Activated B cell treated with CpG ODN at 0.5 μM for 24 hours (primary cell): Measurements from ENCODE around the gene MYH9. TPM values are rescaled to one million over a fixed set of nuclear protein-coding genes. Genes with fewer than 3 reads are reported as not detected.
"Not testable (repeated sequence)": the region's sequence is repeated elsewhere in the genome, so short reads cannot be mapped to it uniquely, and the experiment has no call there.

Experiments used
- ATAC-seq: fragments of 200-7000 bp; cut with Tn5 transposase; one replicate; pipeline ENCODE4 v1.10.0; 2021; ENCODE audit warnings: low read depth, mild to moderate bottlenecking, moderate library complexity
- CTCF ChIA-PET: fragments of 350-600 bp; sonication (Branson Sonifier 250); formaldehyde crosslinking; loops from one replicate; lab custom pipeline; 2021; ENCODE audit warnings: antibody characterized with exemption; lab: Charles Lee
- POLR2A ChIA-PET: fragments of 350-600 bp; sonication (Branson Sonifier 250); formaldehyde crosslinking; loops from one replicate; lab custom pipeline; 2021; ENCODE audit warnings: antibody characterized with exemption; lab: Charles Lee
- DNase-seq: peaks from one replicate; pipeline ENCODE4 v3.0.0; 2022
- H3K27ac Mint-ChIP-seq: one replicate; pipeline ENCODE4 v1.8.0; 2020; ENCODE audit warnings: mixed read lengths
- H3K27me3 Mint-ChIP-seq: one replicate; pipeline ENCODE4 v1.8.0; 2021; ENCODE audit warnings: mixed read lengths
- H3K36me3 Mint-ChIP-seq: one replicate; pipeline ENCODE4 v1.8.0; 2021; ENCODE audit warnings: low read depth, mixed read lengths
- H3K4me1 Mint-ChIP-seq: one replicate; pipeline ENCODE4 v1.8.0; 2021; ENCODE audit warnings: mixed read lengths
- H3K4me3 Mint-ChIP-seq: one replicate; pipeline ENCODE4 v1.8.0; 2020; ENCODE audit warnings: mild to moderate bottlenecking, mixed read lengths
- H3K9me3 Mint-ChIP-seq: one replicate; pipeline ENCODE4 v1.8.0; 2020; ENCODE audit warnings: mixed read lengths
- intact Hi-C: fragments of 100-400 bp; cut with micrococcal nuclease; formaldehyde crosslinking; loops from one replicate; pipeline ENCODE4 v1.15.1; 2024
- total RNA-seq: library from RNA; stranded (reverse); gene quantifications from 2 replicates; pipeline ENCODE4 v1.2.3, GENCODE V29; 2022
- TF ChIP-seq, protein P1 (sequence below): fragments of 200-600 bp; IDR thresholded peaks from one replicate; pipeline ENCODE4 v1.8.0; 2022; ENCODE audit warnings: antibody characterized with exemption, mild to moderate bottlenecking

MYH9 gene
- total RNA-seq, 1 donor from 2014 or later, result 714 TPM

GRCh38 chr22:36431977-36432376, 44.2 kb upstream of the MYH9 start:
- DNase-seq (no peak), ATAC-seq (no peak)
- peaks cover 23% of the 10 kb centered on the region for H3K4me1 Mint-ChIP-seq
- no peaks in the 10 kb centered on the region for H3K36me3 Mint-ChIP-seq
- H3K27ac Mint-ChIP-seq, result no peak overlapping the region
- intact Hi-C loops, result no loop called here
- no peaks in the 10 kb centered on the region for H3K9me3 Mint-ChIP-seq
- H3K27me3 Mint-ChIP-seq, result no peaks in the 10 kb centered on the region
- TF ChIP-seq, protein P1, sequence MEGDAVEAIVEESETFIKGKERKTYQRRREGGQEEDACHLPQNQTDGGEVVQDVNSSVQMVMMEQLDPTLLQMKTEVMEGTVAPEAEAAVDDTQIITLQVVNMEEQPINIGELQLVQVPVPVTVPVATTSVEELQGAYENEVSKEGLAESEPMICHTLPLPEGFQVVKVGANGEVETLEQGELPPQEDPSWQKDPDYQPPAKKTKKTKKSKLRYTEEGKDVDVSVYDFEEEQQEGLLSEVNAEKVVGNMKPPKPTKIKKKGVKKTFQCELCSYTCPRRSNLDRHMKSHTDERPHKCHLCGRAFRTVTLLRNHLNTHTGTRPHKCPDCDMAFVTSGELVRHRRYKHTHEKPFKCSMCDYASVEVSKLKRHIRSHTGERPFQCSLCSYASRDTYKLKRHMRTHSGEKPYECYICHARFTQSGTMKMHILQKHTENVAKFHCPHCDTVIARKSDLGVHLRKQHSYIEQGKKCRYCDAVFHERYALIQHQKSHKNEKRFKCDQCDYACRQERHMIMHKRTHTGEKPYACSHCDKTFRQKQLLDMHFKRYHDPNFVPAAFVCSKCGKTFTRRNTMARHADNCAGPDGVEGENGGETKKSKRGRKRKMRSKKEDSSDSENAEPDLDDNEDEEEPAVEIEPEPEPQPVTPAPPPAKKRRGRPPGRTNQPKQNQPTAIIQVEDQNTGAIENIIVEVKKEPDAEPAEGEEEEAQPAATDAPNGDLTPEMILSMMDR, result no peak
- ChIA-PET CTCF (no interaction called here), POLR2A (interaction anchor here (1.5 kb wide), 1 partner anchor 13 kb away, joined by 3 read pairs; no protein-coding TSS in a partner anchor)
- no peak overlapping the region for H3K4me3 Mint-ChIP-seq

GRCh38 chr22:36430863-36431262, 43.1 kb upstream of the MYH9 start:
- Mint-ChIP-seq H3K36me3 (no peaks in the 10 kb centered on the region), H3K27me3 (no peaks in the 10 kb centered on the region), H3K27ac (no peak overlapping the region), H3K9me3 (no peaks in the 10 kb centered on the region), H3K4me3 (no peak overlapping the region), H3K4me1 (peaks cover 21% of the 10 kb centered on the region)
- intact Hi-C loops, result no loop called here
- ATAC-seq, result no peak
- TF ChIP-seq, protein P1, result no peak
- DNase-seq, result no peak
- ChIA-PET CTCF (no interaction called here), POLR2A (no interaction called here)

- CTCF ChIA-PET, ATAC-seq, H3K36me3 Mint-ChIP-seq, POLR2A ChIA-PET, H3K9me3 Mint-ChIP-seq, H3K27ac Mint-ChIP-seq, DNase-seq, H3K27me3 Mint-ChIP-seq, intact Hi-C loops, H3K4me3 Mint-ChIP-seq: not testable (repeated sequence)
- H3K4me1 Mint-ChIP-seq, result peaks cover 31% of the 10 kb centered on the region
Measured at GRCh38 chr22:36427952-36428351, 40.2 kb upstream of the MYH9 start.

- no peak for DNase-seq
- no peak for ATAC-seq
- no peaks in the 10 kb centered on the region for H3K36me3 Mint-ChIP-seq
- no peaks in the 10 kb centered on the region for H3K9me3 Mint-ChIP-seq
- intact Hi-C loops, result no loop called here
- no peaks in the 10 kb centered on the region for H3K27me3 Mint-ChIP-seq
- TF ChIP-seq, protein P1, result no peak
- POLR2A ChIA-PET, result no interaction called here
- no peak overlapping the region for H3K4me3 Mint-ChIP-seq
- H3K4me1 Mint-ChIP-seq, result peaks cover 38% of the 10 kb centered on the region
- H3K27ac Mint-ChIP-seq, result no peak overlapping the region
- CTCF ChIA-PET, result no interaction called here
Measured at GRCh38 chr22:36425977-36426523, 38.3 kb upstream of the MYH9 start.

- intact Hi-C loops, result no loop called here
- no peak overlapping the region for H3K4me3 Mint-ChIP-seq
- H3K4me1 Mint-ChIP-seq, result peaks cover 42% of the 10 kb centered on the region
- ChIA-PET POLR2A (interaction anchor here (0.8 kb wide), 1 partner anchor 22 kb away, joined by 6 read pairs; no protein-coding TSS in a partner anchor), CTCF (interaction anchor here (0.7 kb wide), 1 partner anchor 243 kb away, joined by 3 read pairs; no protein-coding TSS in a partner anchor)
- DNase-seq (no peak), ATAC-seq (no peak)
- TF ChIP-seq, protein P1, result no peak
- no peaks in the 10 kb centered on the region for H3K36me3 Mint-ChIP-seq
- H3K9me3 Mint-ChIP-seq, result no peaks in the 10 kb centered on the region
- H3K27ac Mint-ChIP-seq, result no peak overlapping the region
- H3K27me3 Mint-ChIP-seq, result no peaks in the 10 kb centered on the region
Measured at GRCh38 chr22:36424901-36425579, 37.3 kb upstream of the MYH9 start.

- ATAC-seq, H3K27me3 Mint-ChIP-seq, H3K27ac Mint-ChIP-seq, CTCF ChIA-PET, H3K9me3 Mint-ChIP-seq, intact Hi-C loops, DNase-seq, H3K4me3 Mint-ChIP-seq, H3K36me3 Mint-ChIP-seq: not testable (repeated sequence)
- H3K4me1 Mint-ChIP-seq, result peaks cover 45% of the 10 kb centered on the region
- POLR2A ChIA-PET, result interaction anchor here (0.8 to 1.2 kb wide), 4 partner anchors 9 to 22 kb away, joined by 3 to 7 read pairs (median 6); no protein-coding TSS in a partner anchor
Measured at GRCh38 chr22:36424466-36424865, 36.7 kb upstream of the MYH9 start.
